GM12873 (cell line): ENCODE measurements around the gene FANCM.

Experiments used
- CTCF ChIP-seq: IDR thresholded peaks from 2 replicates; pipeline ENCODE4 v1.5.1; 2012; ENCODE audit warnings: low read depth, mild to moderate bottlenecking, moderate library complexity, low read length, control low read depth; ENCODE audit not compliant: insufficient read depth; ENCODE audit errors: missing control alignments

Gene FANCM

GRCh38 chr14:45144658-45145057 is 8.9 kb downstream of the FANCM start:
- no peak for TF ChIP-seq CTCF

DNA sequence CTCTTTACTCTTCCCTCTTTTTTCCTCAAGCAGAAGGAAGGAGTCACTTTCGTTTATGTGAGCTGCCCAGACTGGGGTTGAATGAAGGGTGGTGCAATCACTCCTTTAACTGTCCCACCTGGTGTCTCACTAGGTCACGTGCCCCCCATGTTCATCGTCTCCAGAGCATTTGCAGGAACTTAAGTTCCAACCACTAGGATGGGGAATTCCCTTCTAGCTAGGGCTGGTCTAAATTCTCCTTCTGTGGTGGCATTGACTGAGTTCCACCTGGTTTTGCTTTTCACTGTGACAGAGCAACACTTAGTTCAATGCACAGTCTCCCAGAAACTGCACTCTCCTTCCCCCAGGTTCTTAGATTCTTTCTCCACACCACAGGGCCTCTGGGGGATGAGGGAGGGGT is 9.5 kb downstream of the FANCM start:
- no peak for TF ChIP-seq CTCF

GRCh38 chr14:45149602-45150001 is 13.9 kb downstream of the FANCM start:
- no peak for TF ChIP-seq CTCF

- no peak for TF ChIP-seq CTCF
Measured at GRCh38 chr14:45150386-45150890, 14.7 kb downstream of the FANCM start.

GRCh38 chr14:45156067-45156466 is 20.3 kb downstream of the FANCM start:
- no peak for TF ChIP-seq CTCF

GRCh38 chr14:45169906-45170305 is 34.2 kb downstream of the FANCM start:
- TF ChIP-seq CTCF, result no peak

GRCh38 chr14:45177076-45177475 is 41.3 kb downstream of the FANCM start:
- no peak for TF ChIP-seq CTCF
